H1 (cell line): ENCODE measurements around the gene NAA38. TPM values are rescaled to one million over a fixed set of nuclear protein-coding genes. Genes with fewer than 3 reads are reported as not detected.

ENCODE experiments used
- NANOG ChIP-seq: IDR thresholded peaks from 2 replicates; pipeline ENCODE4 v1.6.1; 2011; ENCODE audit warnings: low read length, low read depth, mild to moderate bottlenecking, inconsistent platforms; ENCODE audit not compliant: insufficient read depth, poor library complexity, severe bottlenecking
- SIRT6 ChIP-seq: IDR thresholded peaks from one replicate; pipeline ENCODE4 v1.7.1; 2012; ENCODE audit warnings: low read length, inconsistent platforms
- SP1 ChIP-seq: IDR thresholded peaks from 2 replicates; pipeline ENCODE4 v1.6.1; 2011; ENCODE audit warnings: low read depth, low read length
- YY1 ChIP-seq: IDR thresholded peaks from 2 replicates; pipeline ENCODE4 v1.6.1; 2011; ENCODE audit warnings: low read depth, mild to moderate bottlenecking, low read length
- polyA plus RNA-seq, 7 experiments: library from polyadenylated mRNA; depleted of rRNA in 3 of 7; stranded (reverse) in 5 of 7; unstranded in 2 of 7; fragments of >200 nt in 5 of 7; fragments of 200-250 nt in 2 of 7; gene quantifications; 1 replicate in 5 of 7; 2 replicates in 1 of 7; 4 replicates in 1 of 7; pipeline versions ENCODE4 v1.2.1 to v1.2.3, GENCODE V29; 2011 to 2013; ENCODE audit warnings: missing spikeins in 2 of 7, mixed read lengths in 2 of 7
- total RNA-seq: library from RNA; stranded (reverse); fragmentation: NEBNext Ultra II Directional; extraction: Animal tissue kit (Norgen Biotek cat#: 25700); gene quantifications from 2 replicates; pipeline ENCODE4 v1.2.1, GENCODE V29; 2021
- TF ChIP-seq, protein P1 (sequence below): IDR thresholded peaks from 2 replicates; pipeline ENCODE4 v1.6.1; 2012; ENCODE audit warnings: inconsistent platforms

Gene NAA38
- total and polyA plus RNA-seq, 2 of the 8 experiments (the other 6 are each of a cell fraction or from before 2014, with no cell fraction given), result 30.2 to 109 TPM

DNA sequence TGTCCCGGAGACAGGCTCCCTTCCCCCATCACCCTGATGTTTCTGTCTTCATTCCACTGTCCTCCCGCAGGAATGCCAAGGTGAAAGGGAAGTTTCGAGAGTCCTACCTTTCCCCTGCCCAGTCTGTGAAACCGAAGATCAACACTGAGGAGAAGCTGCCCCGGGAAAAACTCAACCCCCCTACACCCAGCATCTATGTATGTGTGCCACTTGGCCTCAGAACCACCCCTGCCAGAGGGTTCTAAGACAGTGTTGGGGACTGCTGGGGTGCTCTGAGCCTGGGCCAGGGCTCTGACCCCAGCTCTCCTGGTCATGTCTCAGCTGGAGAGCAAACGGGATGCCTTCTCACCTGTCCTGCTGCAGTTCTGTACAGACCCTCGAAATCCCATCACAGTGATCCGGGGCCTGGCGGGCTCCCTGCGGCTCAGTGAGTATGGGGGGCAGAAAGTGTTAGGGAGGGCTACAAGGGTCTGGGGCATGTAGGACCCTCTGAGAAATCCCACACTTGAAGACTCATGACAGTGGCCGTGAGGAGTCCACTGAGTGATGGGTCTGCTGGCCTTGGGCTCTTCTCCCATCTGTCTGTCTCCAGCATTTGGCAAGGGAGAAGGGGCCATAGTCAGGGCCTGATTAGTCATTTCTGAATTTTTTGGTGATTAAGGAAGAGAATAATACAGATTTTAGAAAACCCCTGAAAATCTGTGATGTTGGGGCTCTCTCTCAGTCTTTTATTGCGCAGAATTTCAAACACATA is 7.4 kb downstream of the NAA38 start (continued):
- TF ChIP-seq SP1 (no peak), NANOG (no peak), SIRT6 (no peak), YY1 (no peak)
- TF ChIP-seq, protein P1, sequence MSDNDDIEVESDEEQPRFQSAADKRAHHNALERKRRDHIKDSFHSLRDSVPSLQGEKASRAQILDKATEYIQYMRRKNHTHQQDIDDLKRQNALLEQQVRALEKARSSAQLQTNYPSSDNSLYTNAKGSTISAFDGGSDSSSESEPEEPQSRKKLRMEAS, result no peak
